Activated CD4-positive, alpha-beta memory T cell treated with anti-CD3 and anti-CD28 coated beads for 36 hours (primary cell): ENCODE measurements around the gene UACA. TPM values are rescaled to one million over a fixed set of nuclear protein-coding genes. Genes with fewer than 3 reads are reported as not detected.

Experiments
- CTCF ChIA-PET: fragments of 350-600 bp; sonication (Branson Sonifier 250); formaldehyde crosslinking; loops from one replicate; lab custom pipeline; 2021; ENCODE audit warnings: antibody characterized with exemption, inconsistent platforms; lab: Charles Lee
- POLR2A ChIA-PET: fragments of 350-600 bp; sonication (Branson Sonifier 250); formaldehyde crosslinking; loops from one replicate; lab custom pipeline; 2021; ENCODE audit warnings: antibody characterized with exemption; lab: Charles Lee
- DNase-seq: peaks from one replicate; pipeline ENCODE4 v3.0.0-alpha.2; 2020
- H3K27ac Mint-ChIP-seq: one replicate; pipeline ENCODE4 v1.8.0; 2021; ENCODE audit warnings: mixed read lengths
- H3K27me3 Mint-ChIP-seq: one replicate; pipeline ENCODE4 v1.8.0; 2021; ENCODE audit warnings: mixed read lengths
- H3K36me3 Mint-ChIP-seq: one replicate; pipeline ENCODE4 v1.8.0; 2021; ENCODE audit warnings: mixed read lengths
- H3K4me1 Mint-ChIP-seq: one replicate; pipeline ENCODE4 v1.8.0; 2021; ENCODE audit warnings: low read depth, mixed read lengths
- H3K4me3 Mint-ChIP-seq: one replicate; pipeline ENCODE4 v1.8.0; 2021; ENCODE audit warnings: mild to moderate bottlenecking, mixed read lengths
- H3K9me3 Mint-ChIP-seq: one replicate; pipeline ENCODE4 v1.8.0; 2021; ENCODE audit warnings: mixed read lengths
- intact Hi-C: fragments of 100-400 bp; cut with micrococcal nuclease; formaldehyde crosslinking; loops from one replicate; pipeline ENCODE4 v1.15.1; 2023
- total RNA-seq, 2 experiments: library from RNA; stranded (reverse); gene quantifications; one replicate each; pipeline ENCODE4 v1.2.3, GENCODE V29; 2021

UACA gene
- total RNA-seq, 2 experiments from 2014 or later: 3.8 to 4.1 TPM

GRCh38 chr15:70715840-70716485 is 47.4 kb downstream of the UACA start:
- DNase-seq: no peak
- intact Hi-C loops: no loop called here
- CTCF ChIA-PET: interaction anchor here (0.6 to 1.1 kb wide), 2 partner anchors 9 to 36 kb away, joined by 3 read pairs; no protein-coding TSS in a partner anchor
- no peak overlapping the region for H3K27ac Mint-ChIP-seq
- POLR2A ChIA-PET: no interaction called here
- H3K9me3 Mint-ChIP-seq: no peaks in the 10 kb centered on the region
- H3K36me3 Mint-ChIP-seq: no peaks in the 10 kb centered on the region
- no peak overlapping the region for H3K4me3 Mint-ChIP-seq
- peaks cover 2% of the 10 kb centered on the region for H3K27me3 Mint-ChIP-seq
- no peaks in the 10 kb centered on the region for H3K4me1 Mint-ChIP-seq

GRCh38 chr15:70714565-70714964 is 48.8 kb downstream of the UACA start:
- POLR2A ChIA-PET: no interaction called here
- intact Hi-C loops: no loop called here

GRCh38 chr15:70714015-70714414 is 49.3 kb downstream of the UACA start:
- Mint-ChIP-seq H3K4me1 (no peaks in the 10 kb centered on the region), H3K36me3 (no peaks in the 10 kb centered on the region), H3K9me3 (no peaks in the 10 kb centered on the region), H3K27me3 (peaks cover 4% of the 10 kb centered on the region), H3K27ac (no peak overlapping the region), H3K4me3 (no peak overlapping the region)
- ChIA-PET POLR2A (no interaction called here), CTCF (interaction anchor here (1.1 to 3.3 kb wide), 2 partner anchors 9 to 111 kb away, joined by 3 to 15 read pairs; no protein-coding TSS in a partner anchor)
- intact Hi-C loops: no loop called here
- DNase-seq: no peak

More at GRCh38 chr15:70714565-70714964, 48.8 kb downstream of the UACA start:
- CTCF ChIA-PET: interaction anchor here (1.1 to 3.3 kb wide), 2 partner anchors 8 to 35 kb away, joined by 3 to 15 read pairs; no protein-coding TSS in a partner anchor
- Mint-ChIP-seq H3K27me3 (peaks cover 4% of the 10 kb centered on the region), H3K36me3 (no peaks in the 10 kb centered on the region), H3K4me3 (no peak overlapping the region), H3K9me3 (no peaks in the 10 kb centered on the region), H3K27ac (no peak overlapping the region), H3K4me1 (no peaks in the 10 kb centered on the region)
- no peak for DNase-seq

- Mint-ChIP-seq H3K27ac (no peak overlapping the region), H3K4me1 (no peaks in the 10 kb centered on the region), H3K9me3 (no peaks in the 10 kb centered on the region), H3K4me3 (no peak overlapping the region), H3K27me3 (peaks cover 4% of the 10 kb centered on the region), H3K36me3 (no peaks in the 10 kb centered on the region)
- no peak for DNase-seq
- ChIA-PET POLR2A (no interaction called here), CTCF (interaction anchor here (1.0 to 3.3 kb wide), 2 partner anchors 10 to 14 kb away, joined by 4 to 15 read pairs; no protein-coding TSS in a partner anchor)
- intact Hi-C loops: no loop called here
Measured at GRCh38 chr15:70712271-70712670, 51.1 kb downstream of the UACA start.

GRCh38 chr15:70710714-70711113 is 52.6 kb downstream of the UACA start:
- CTCF ChIA-PET: interaction anchor here (0.6 kb wide), 2 partner anchors 12 to 30 kb away, joined by 3 read pairs; no protein-coding TSS in a partner anchor
- POLR2A ChIA-PET: no interaction called here
- H3K4me3 Mint-ChIP-seq: no peak overlapping the region
- intact Hi-C loops: no loop called here
- H3K36me3 Mint-ChIP-seq: no peaks in the 10 kb centered on the region
- H3K9me3 Mint-ChIP-seq: no peaks in the 10 kb centered on the region
- no peaks in the 10 kb centered on the region for H3K4me1 Mint-ChIP-seq
- H3K27me3 Mint-ChIP-seq: peaks cover 6% of the 10 kb centered on the region
- no peak for DNase-seq
- H3K27ac Mint-ChIP-seq: no peak overlapping the region

- H3K9me3 Mint-ChIP-seq: no peaks in the 10 kb centered on the region
- intact Hi-C loops: no loop called here
- H3K4me3 Mint-ChIP-seq: no peak overlapping the region
- CTCF ChIA-PET: no interaction called here
- H3K4me1 Mint-ChIP-seq: no peaks in the 10 kb centered on the region
- H3K27me3 Mint-ChIP-seq: peaks cover 14% of the 10 kb centered on the region
- H3K36me3 Mint-ChIP-seq: no peaks in the 10 kb centered on the region
- POLR2A ChIA-PET: no interaction called here
- no peak overlapping the region for H3K27ac Mint-ChIP-seq
- no peak for DNase-seq
Measured at GRCh38 chr15:70708839-70709238, 54.5 kb downstream of the UACA start.

- DNase-seq: no peak
- POLR2A ChIA-PET: no interaction called here
- no peaks in the 10 kb centered on the region for H3K36me3 Mint-ChIP-seq
- intact Hi-C loops: no loop called here
- H3K9me3 Mint-ChIP-seq: no peaks in the 10 kb centered on the region
- no peak overlapping the region for H3K4me3 Mint-ChIP-seq
- no peaks in the 10 kb centered on the region for H3K4me1 Mint-ChIP-seq
- H3K27ac Mint-ChIP-seq: no peak overlapping the region
- H3K27me3 Mint-ChIP-seq: peaks cover 14% of the 10 kb centered on the region
- CTCF ChIA-PET: no interaction called here
Measured at GRCh38 chr15:70707686-70708300, 55.6 kb downstream of the UACA start.

- Mint-ChIP-seq H3K36me3 (no peaks in the 10 kb centered on the region), H3K27me3 (peaks cover 12% of the 10 kb centered on the region)
- POLR2A ChIA-PET: no interaction called here
Measured at GRCh38 chr15:70704731-70705130, 58.6 kb downstream of the UACA start.

GRCh38 chr15:70704166-70704565 is 59.2 kb downstream of the UACA start:
- ChIA-PET CTCF (interaction anchor here (2.4 kb wide), 1 partner anchor 18 kb away, joined by 12 read pairs; no protein-coding TSS in a partner anchor), POLR2A (no interaction called here)
- H3K27me3 Mint-ChIP-seq: peaks cover 12% of the 10 kb centered on the region
- H3K27ac Mint-ChIP-seq: no peak overlapping the region
- no peaks in the 10 kb centered on the region for H3K9me3 Mint-ChIP-seq
- H3K36me3 Mint-ChIP-seq: no peaks in the 10 kb centered on the region
- intact Hi-C loops: no loop called here
- H3K4me3 Mint-ChIP-seq: no peak overlapping the region
- DNase-seq: no peak
- H3K4me1 Mint-ChIP-seq: no peaks in the 10 kb centered on the region

More at GRCh38 chr15:70704731-70705130, 58.6 kb downstream of the UACA start:
- H3K27ac Mint-ChIP-seq: no peak overlapping the region
- H3K4me3 Mint-ChIP-seq: no peak overlapping the region
- intact Hi-C loops: no loop called here
- DNase-seq: no peak
- H3K4me1 Mint-ChIP-seq: no peaks in the 10 kb centered on the region
- H3K9me3 Mint-ChIP-seq: no peaks in the 10 kb centered on the region
- CTCF ChIA-PET: interaction anchor here (2.4 kb wide), 1 partner anchor 18 kb away, joined by 12 read pairs; no protein-coding TSS in a partner anchor

- no peaks in the 10 kb centered on the region for H3K36me3 Mint-ChIP-seq
- H3K27me3 Mint-ChIP-seq: peaks cover 12% of the 10 kb centered on the region
- CTCF ChIA-PET: interaction anchor here (2.4 kb wide), 1 partner anchor 19 kb away, joined by 12 read pairs; no protein-coding TSS in a partner anchor
- H3K27ac Mint-ChIP-seq: no peak overlapping the region
- H3K9me3 Mint-ChIP-seq: no peaks in the 10 kb centered on the region
- DNase-seq: no peak
- no peaks in the 10 kb centered on the region for H3K4me1 Mint-ChIP-seq
- intact Hi-C loops: no loop called here
- POLR2A ChIA-PET: no interaction called here
- no peak overlapping the region for H3K4me3 Mint-ChIP-seq
Measured at GRCh38 chr15:70703096-70703878, 60.1 kb downstream of the UACA start.

GRCh38 chr15:70702584-70702983 is 60.8 kb downstream of the UACA start:
- Mint-ChIP-seq H3K27ac (no peak overlapping the region), H3K4me3 (no peak overlapping the region), H3K9me3 (no peaks in the 10 kb centered on the region), H3K4me1 (no peaks in the 10 kb centered on the region), H3K36me3 (no peaks in the 10 kb centered on the region), H3K27me3 (peaks cover 15% of the 10 kb centered on the region)
- CTCF ChIA-PET: interaction anchor here (2.4 kb wide), 1 partner anchor 20 kb away, joined by 12 read pairs; no protein-coding TSS in a partner anchor
- POLR2A ChIA-PET: no interaction called here
- no peak for DNase-seq
- intact Hi-C loops: no loop called here
